SKM-1 (cell line): ENCODE measurements around the gene ZNF467.

Source experiments
- DNase-seq: peaks from one replicate; lab custom pipeline; 2025; ENCODE audit not compliant: unreplicated experiment; lab: John Stamatoyannopoulos, UW

Gene ZNF467

DNA sequence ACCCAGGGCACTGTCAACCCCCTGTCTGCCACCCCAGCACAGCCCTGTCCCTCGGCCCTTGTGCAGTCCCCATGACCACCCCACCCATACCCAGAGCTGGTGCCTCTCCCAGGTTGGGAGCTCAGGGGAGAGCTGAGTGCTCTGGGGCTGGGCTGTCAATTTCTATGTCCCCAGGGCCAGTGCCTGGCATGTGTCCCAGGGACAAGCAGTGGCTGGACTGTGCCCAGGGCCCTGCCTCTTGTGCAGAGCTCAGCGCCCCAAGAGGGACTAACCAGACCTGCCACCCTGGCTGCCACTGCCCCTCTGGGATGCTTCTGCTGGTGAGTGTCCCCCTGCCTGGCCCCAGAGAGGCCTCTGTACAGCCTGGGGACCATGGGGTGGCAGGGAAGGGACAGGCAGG, 35.8 kb upstream of the ZNF467 start:
- DNase-seq: no peak

DNA sequence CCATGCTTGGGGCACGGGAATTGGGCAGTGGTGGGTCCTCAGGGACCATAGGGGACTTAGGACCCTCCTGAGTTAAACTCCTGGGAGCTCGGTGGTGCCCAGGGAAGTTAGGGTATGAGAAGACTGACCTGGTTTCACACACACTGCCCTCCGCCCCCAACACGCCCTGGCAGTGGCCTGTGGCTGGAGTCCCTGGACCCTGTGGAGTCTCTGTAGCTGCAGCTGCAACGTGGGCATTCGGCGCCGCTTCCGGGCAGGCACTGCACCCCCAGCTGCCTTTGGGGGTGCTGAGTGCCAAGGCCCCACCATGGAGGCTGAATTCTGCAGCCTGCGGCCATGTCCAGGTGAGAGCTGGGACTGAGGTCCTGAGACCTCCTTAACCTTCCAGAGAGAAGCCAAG, 34.9 kb upstream of the ZNF467 start:
- no peak for DNase-seq

DNA sequence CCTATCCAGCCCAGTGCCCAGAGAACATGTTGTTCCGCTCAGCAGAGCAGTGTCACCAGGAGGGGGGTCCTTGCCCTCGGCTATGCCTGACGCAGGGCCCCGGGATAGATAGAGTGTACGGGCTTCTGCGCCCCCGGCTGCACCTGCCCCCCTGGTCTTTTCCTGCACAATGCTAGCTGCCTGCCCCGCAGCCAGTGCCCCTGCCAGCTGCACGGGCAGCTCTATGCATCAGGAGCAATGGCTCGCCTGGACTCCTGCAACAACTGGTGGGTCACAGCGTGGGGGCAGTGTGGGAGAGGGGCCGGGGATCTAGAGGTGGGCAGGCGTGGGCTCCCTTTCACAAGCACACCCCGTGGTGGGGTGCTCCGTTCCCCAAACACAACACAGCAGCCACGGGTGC, 33.3 kb upstream of the ZNF467 start:
- no peak for DNase-seq

DNA sequence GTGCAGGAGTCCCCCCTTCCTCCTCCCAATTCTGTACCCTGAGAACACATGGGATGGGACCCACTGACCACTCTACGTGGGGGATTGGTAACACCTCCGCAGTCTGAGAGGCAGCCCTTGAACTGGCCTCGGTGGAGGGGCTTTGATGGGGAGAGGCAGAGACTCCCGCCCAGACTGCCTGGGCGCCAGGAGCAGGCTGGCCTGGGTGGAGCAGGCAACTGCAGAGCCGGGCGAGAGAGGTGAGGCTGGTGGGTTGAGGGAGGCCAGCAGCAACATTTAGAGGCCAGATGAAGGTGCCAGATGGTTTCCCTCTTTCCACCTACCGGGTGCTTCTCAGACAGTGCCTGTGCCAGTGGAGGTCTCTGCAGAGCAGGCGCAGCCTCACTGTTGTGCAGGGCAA, 30.7 kb upstream of the ZNF467 start:
- DNase-seq: no peak

DNA sequence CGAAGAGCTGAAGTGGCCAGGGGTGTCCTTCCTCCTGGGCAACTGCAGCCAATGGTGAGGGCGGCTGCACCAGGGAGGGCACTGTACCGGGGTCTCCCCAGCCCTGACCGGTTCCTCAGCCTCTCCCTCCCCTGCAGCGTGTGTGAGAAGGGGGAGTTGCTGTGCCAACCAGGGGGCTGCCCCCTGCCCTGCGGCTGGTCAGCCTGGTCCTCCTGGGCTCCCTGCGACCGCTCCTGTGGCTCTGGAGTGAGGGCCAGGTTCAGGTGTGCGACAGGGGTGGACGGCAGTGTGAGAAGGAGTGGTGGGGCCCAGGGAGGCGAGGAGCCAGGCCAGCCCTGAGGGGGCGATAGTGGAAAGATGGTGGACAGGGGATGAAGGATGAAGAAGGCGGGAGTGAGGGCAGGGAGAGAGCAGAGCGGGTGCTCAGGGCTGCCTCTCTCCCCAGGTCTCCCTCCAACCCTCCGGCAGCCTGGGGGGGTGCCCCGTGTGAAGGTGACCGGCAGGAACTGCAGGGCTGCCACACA, 30.2 kb upstream of the ZNF467 start:
- no peak for DNase-seq

DNA sequence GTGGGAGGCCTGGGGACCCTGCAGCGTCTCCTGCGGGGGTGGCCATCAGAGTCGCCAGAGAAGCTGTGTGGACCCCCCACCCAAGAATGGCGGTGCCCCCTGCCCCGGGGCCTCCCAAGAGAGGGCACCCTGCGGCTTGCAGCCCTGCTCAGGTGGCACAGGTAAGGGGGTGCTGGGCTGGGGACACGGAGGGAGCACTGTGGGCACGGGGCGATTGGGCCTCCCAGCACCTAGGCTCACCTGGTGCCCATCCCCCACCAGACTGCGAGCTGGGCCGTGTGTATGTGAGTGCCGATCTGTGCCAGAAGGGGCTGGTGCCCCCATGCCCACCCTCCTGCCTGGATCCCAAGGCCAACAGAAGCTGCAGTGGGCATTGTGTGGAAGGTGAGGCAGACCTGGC, 29.6 kb upstream of the ZNF467 start:
- no peak for DNase-seq

DNA sequence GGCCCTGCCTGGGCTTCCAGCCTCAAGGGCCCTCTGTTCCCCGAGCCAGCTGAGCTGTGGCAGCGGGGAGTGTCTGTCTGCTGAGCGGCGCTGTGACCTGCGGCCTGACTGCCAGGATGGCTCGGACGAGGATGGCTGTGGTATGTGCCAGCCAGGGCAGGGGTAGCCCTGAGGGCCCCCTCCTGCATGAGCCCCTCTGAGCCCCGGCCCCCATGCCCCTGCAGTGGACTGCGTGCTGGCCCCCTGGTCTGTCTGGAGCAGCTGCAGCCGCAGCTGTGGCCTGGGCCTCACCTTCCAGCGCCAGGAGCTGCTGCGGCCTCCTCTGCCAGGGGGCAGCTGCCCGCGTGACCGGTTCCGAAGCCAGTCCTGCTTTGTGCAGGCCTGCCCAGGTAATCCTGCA, 28.4 kb upstream of the ZNF467 start:
- DNase-seq: no peak

DNA sequence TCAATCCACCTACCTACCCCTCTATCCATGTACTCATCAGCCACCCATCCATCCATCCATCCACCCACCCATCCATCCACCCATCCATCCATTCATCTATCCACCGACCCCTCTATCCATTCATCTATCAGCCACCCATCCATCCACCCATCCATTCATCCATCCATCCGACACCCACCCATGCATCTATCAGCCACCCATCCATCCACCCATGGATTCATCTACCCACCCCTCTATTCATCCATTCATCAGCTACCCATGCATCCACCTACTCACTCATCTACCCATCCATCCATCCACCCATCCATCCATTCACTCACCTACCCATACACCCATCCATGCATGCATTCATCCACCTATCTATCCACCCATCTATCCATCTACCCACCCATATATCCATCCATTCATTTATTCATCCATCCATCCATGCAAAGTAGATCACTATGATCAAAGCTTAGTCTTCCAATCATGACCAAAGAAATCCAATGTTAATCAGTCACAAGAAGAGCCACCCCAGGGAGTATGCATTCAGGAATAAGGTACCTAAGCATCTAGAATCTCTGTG, 27.7 kb upstream of the ZNF467 start:
- no peak for DNase-seq

DNA sequence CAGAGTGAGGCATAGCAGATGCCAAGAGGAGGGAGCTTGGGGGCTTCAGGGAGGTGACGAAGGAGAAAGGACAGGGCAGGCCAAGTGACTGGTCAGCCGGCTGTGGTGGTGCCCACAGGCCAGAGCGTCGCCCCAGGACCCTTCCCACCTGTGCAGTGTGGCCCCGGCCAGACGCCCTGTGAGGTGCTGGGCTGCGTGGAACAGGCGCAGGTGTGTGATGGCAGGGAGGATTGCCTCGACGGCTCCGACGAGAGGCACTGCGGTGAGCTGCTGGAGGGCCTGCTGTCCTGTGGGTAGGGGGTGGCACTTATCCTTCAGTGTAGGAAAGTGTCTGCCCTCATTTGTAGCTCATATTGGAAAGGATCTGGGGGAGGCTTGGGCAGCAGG, 26.8 kb upstream of the ZNF467 start:
- no peak for DNase-seq

DNA sequence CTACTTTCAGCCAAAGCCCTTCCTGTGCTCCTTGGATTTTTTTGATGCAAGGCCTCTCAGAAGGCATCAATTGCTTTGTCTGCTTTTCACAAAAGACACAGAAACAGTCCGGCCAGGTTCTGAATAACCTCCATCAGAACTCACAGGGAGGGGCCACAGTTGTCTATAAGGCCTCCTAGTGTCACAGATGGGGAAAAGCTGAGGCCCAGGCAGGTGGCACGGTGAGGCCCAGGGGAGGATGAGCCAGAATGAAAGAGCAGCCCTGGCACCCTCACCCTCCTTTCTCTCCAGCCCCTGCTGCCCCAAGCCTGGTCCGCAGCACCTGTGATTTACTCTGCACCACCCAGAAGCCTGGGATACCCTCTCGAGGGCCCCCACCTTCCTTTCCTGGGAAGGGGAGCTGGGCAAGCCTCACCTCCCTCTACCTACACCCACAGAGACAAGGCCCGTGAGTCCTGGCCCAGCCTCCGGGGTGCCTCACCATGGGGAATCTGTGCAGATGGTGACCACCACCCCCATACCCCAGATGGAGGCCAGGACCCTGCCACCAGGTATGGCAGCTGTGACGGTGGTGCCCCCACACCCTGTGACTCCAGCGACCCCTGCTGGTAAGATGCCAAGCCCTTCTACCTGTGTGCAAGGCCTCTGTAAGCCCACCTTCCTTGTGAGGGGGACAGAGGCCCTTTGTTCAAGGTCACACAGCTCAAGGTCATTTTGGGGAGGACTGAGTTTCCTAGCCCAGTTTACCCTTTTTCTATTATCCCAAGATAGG, 26.2 kb upstream of the ZNF467 start:
- no peak for DNase-seq

DNA sequence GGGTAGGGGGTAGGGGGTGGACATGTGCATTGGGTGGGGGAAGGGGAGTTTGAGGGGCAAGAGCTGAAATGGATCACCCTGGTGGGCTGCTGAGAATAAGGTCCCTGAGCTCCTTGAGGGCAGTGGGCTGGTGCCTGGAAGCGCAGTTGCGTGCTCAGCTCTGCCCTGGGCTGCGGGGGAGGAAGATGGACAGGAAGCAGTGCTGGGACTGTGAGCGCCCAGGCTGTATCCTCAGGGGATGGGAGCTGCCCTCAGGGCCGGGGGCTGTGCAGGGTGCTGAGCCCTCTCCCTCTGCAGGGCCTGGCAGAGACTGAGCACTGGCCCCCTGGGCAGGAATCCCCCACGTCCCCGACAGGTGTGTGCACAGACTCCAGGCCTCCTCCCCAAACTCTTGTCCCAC, 24.4 kb upstream of the ZNF467 start:
- no peak for DNase-seq

DNA sequence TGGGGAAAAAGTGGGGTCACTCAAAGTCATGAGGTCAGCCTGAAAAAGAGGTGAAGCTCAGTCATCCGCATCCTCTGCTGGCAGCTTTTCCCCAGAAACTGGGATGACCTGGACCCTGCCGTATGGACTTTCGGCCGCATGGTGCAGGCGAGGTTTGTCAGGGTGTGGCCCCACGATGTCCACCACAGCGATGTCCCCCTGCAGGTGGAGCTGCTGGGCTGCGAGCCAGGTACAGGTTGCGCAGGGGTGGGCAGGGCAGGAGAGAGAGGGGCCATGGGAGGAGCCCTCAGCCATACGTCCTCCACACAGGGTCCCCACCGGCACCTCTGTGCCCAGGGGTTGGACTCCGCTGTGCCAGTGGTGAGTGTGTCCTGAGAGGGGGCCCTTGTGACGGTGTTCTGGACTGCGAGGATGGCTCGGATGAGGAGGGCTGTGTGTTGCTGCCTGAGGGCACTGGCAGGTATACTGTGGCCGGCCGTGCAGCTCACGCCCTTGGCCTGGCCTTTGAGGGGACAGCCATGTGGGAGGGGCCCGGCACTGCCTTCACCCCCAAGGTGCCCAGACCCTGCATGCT, 23.0 kb upstream of the ZNF467 start:
- DNase-seq: no peak

DNA sequence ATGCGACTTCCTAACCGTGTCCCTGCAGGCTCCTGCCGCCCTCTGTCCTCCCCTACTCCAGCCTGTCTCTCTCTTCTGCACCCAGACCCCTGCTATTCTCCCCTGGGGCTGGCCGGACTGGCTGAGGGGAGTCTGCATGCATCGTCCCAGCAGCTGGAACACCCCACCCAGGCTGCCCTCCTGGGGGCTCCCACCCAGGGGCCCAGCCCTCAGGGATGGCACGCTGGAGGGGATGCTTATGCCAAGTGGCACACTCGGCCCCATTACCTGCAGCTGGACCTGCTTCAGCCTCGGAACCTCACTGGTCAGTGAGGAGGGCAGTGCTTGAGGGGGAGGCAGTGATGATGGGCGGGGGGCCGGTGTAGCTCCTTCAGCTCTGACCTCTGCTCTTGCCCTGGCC, 21.7 kb upstream of the ZNF467 start:
- no peak for DNase-seq

DNA sequence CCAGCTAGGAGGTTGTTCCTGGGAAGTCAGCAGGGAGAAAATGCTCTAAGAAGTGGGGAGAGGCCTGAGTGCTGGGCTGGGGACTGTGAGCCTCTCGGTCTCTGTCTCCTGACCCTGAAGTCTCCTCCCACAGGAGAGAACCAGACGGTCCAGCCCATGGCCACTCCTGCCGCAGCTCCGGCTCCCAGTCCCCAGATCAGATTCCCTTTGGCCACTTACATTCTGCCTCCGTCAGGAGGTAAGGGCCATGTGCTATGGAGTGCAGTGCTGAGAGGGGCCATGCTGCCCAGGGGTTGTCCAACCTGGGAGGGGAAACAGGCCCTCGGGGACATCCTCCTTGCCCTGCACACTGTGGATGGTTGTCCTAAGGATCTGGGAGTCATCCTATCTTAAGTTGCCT, 21.3 kb upstream of the ZNF467 start:
- DNase-seq: no peak

DNA sequence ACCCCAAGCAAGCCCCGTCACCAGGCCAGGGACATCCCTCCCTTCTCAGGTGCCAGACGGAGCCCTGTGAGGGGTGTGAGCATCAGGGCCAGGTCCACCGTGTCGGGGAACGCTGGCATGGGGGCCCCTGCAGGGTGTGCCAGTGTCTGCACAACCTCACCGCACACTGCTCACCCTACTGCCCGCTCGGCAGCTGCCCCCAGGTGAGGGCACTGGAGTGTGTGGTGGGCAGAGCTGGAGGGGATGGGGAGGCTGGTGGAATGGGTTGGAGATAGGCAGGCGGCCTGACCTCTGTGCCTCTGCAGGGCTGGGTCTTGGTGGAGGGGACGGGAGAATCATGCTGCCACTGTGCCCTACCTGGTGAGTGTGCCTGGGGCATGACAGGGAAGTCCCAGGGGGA, 19.9 kb upstream of the ZNF467 start:
- DNase-seq: no peak

DNA sequence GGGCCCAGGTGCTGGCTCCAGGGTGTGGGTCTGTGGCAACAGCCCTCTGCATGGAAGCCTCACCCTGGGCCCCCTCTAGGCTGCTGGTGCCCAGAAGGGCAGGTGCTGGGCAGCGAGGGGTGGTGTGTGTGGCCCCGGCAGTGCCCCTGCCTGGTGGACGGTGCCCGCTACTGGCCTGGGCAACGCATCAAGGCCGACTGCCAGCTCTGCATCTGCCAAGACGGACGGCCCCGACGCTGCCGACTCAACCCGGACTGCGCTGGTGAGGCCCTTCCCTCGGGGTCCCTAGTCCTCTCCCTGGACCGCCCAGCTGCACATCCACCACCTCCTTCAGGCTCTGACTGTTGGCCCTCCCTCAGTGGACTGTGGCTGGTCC, 18.8 kb upstream of the ZNF467 start:
- DNase-seq: no peak

DNA sequence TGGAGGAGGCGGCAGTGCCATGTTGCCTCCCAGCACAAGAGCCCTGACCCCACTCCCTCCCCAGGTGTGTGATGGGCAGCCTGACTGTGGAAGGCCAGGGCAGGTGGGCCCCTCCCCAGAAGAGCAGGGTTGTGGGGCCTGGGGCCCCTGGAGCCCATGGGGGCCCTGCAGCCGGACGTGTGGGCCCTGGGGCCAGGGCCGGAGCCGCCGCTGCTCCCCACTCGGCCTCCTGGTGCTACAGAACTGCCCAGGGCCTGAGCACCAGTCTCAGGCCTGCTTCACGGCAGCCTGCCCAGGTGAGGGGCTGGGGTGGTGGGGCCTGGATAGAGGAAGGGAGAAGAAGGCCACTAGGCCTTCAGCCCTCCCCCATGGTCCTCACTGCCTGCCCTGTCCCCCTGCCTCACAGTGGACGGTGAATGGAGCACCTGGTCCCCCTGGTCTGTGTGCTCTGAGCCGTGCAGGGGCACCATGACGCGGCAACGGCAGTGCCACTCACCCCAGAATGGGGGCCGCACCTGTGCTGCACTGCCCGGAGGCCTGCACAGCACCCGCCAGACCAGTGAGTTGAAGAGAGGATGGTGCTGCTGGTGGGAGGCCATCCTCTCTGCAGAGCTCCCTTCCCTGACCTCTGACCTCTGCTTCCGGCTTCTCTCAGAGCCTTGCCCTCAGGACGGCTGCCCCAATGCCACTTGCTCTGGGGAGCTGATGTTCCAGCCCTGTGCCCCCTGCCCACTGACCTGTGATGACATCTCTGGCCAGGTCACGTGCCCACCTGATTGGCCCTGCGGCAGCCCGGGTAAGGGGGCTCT, 18.2 kb upstream of the ZNF467 start:
- DNase-seq: no peak

DNA sequence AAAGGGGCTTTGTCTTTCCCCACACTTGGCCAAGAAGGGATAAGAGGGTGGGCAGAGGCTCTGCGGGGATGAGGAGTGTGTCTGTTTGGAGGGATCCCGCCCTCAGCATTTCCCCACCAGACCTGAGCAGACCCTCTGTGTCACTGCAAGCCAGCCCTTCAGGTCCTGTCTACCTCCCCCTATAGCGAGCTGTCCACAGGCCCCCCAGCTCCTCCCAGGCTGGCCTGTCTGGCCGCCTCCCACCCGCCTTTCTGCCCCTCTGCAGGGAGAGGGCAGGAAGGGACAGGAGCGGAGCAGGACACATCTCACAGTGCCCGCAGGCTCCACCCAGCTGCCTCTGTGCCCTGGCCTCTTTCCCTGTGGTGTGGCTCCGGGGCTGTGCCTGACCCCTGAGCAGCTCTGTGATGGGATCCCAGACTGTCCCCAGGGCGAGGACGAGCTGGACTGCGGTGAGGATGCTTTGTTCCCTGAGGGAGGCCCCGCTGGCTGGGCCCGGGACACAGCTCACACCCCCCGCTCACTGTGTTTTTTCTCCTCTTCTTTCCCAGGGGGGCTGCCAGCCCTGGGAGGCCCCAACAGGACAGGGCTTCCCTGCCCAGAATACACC, 17.5 kb upstream of the ZNF467 start:
- no peak for DNase-seq

DNA sequence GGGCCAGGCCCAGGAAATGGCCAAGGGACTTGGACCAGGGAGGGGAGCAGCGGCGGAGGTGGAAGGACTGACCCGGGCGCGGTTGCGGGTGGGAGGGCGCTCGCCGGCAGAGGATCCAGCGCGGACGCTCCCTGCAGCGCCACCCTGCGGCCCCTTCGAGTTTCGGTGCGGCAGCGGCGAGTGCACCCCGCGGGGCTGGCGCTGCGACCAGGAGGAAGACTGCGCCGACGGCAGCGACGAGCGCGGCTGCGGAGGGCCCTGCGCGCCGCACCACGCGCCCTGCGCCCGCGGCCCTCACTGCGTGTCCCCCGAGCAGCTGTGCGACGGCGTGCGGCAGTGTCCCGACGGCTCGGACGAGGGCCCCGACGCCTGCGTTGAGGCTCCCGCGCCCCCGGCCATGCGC, 16.8 kb upstream of the ZNF467 start:
- no peak for DNase-seq

DNA sequence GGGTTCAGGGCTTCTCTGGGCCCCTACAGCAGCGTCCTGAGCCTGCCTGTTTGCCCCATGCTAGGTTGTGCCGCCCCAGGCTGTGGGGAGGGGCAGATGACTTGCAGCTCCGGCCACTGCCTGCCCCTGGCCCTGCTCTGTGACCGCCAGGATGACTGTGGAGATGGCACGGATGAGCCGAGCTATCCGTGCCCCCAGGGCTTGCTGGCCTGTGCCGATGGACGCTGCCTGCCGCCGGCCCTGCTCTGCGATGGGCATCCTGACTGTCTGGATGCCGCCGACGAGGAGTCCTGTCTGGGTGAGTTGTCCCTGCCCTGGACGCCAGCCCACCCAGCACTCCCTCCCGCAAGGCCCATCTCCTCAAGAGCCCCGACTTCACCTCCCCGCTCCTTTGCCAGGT, 15.7 kb upstream of the ZNF467 start:
- DNase-seq: no peak

DNA sequence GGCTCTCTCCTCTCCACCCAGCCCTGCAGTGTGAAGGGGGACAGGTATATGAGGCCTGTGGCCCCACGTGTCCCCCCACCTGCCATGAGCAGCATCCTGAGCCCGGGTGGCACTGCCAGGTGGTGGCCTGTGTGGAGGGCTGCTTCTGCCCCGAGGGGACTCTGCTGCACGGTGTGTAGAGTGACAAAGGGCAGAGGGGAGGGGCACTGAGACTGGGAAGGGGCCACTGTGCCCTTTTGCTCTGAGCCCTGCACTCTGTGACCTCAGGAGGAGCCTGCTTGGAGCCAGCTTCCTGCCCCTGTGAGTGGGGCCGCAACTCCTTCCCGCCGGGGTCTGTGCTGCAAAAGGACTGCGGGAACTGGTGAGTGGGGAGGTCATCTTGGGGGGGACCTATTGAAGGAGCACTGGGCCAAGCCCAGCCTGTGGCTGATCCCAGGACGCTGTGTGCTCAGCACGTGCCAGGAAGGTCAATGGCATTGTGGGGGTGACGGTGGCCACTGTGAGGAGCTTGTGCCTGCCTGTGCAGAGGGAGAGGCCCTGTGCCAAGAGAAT, 15.0 kb upstream of the ZNF467 start:
- DNase-seq: no peak
